NCI-H748 treated with DMSO at 0.1 percent for 48 hours (cell line): ENCODE data around the gene CASP10.
"Not testable (repeated sequence)": the region's sequence is repeated elsewhere in the genome, so short reads cannot be mapped to it uniquely, and the experiment has no call there.

Experiments used
- DNase-seq: peaks from one replicate; lab custom pipeline; 2025; lab: John Stamatoyannopoulos, UW

Gene CASP10, protein sequence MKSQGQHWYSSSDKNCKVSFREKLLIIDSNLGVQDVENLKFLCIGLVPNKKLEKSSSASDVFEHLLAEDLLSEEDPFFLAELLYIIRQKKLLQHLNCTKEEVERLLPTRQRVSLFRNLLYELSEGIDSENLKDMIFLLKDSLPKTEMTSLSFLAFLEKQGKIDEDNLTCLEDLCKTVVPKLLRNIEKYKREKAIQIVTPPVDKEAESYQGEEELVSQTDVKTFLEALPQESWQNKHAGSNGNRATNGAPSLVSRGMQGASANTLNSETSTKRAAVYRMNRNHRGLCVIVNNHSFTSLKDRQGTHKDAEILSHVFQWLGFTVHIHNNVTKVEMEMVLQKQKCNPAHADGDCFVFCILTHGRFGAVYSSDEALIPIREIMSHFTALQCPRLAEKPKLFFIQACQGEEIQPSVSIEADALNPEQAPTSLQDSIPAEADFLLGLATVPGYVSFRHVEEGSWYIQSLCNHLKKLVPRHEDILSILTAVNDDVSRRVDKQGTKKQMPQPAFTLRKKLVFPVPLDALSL

DNA sequence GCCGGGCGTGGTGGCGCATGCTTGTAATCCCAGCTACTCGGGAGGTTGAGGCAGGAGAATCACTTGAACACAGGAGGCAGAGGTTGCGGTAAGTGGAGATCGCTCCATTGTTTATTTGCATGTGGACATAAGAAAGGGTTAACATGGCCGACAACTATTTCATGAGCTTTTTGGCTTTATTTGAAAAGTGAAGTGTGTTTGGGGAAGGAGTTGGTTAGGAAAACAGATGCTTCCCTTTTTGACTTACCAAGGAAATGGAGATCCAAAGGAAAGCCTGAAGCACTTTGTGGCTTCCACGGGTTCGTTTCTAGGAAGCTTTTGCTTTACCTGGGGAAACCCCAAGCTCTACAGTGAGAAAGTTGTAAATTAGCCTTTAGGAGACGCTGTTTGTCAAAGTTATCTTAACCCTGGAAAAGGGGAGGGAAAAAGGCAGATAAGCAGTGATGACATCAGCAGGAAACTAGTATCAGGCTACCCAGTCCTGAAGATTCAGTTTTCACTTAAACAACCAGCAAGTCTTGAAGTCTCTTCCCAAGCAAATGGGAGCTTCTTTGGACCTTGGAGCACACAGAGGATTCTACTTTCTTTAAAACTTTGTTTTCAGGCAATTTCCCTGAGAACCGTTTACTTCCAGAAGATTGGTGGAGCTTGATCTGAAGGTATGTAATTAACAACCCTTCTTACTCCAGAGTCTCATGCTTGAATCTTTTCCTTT lies at the start of gene CASP10:
CASP10 (plus strand) TSS at position 492 of the 715 bp plus-strand sequence. CDS start 2,637 bp downstream, outside the sequence.
- DNase-seq: no peak

DNA sequence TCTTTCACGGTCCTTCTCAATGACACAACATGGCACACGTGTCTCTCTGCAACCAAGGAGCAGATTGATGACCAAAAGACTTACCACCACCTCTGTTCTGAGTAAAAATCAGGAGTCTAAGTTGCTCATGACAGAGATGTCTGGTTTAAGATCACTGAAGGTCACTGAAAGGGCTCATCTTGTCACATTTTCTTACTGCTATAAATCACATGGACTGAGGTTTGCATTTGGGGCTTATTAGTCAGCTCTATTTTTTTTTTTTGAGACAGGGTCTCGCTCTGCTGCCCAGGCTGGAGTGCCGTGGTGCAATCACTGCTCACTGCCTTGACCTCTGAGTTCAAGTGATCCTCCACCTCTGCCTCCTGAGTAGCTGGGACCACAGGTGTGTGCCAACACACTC lies 47.6 kb upstream of the CASP10 start:
- no peak for DNase-seq

DNA sequence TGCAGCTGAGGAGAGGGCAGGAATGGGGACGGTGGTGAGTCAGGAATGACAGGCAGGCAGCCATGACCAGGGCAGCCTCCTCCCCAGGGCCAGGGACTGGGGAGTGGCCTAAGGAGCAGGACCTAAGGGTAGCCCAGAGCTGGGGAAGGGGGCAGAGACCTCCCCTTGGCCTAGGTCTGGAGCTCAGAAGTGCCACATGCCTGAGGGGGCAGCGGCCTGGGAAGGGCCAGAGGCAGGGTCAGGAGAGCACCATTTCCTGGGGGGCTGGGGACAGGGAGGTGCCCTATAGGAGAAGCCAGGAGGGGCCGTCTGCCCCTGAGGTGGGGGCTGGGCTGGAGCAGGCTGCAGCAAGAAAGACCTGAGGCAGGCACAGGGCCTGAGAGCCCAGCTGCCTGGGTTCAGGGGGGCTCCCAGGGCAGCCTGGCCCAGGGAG lies 46.0 kb upstream of the CASP10 start:
- no peak for DNase-seq

DNA sequence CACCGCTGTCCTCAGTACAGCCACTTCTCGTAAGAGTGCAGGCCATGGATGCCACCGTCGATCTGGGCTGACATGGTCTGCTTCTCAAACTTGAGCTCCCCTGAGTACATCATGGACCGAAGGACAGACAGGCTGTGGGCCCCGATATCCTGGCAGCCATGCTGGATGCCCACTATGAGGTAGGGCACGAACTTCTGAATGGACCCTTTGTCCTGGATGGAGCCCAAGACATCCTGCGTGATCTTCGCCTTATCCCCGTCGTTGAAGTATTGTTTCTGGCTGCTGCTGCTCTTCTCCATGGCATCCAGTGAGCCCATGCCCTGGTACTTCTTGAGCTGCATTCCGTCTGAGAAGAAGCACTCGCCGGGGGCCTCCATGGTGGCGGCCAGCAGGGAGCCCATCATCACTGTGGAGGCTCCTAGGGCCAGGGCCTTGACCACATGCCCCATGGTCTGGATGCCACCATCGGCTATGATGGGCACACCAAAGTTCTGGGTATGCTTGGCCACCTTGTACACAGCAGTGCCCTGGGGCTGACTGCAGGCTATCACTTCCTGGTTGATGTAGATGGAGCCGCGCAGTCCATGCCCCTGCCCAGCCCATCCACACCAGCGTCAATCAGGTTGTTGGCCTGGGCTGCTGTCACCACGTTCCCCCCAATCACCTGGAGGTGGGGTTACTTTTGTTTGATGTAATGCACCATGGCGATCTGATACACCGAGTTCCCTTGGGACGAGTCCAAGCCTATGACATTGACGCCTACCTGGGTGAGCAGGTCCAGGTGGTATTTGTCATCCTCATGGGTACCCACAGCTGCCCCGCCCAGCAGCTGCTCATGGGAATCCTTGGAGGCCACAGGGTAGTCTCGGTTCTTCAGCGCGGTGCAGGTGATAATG lies 45.2 kb upstream of the CASP10 start:
- no peak for DNase-seq

DNA sequence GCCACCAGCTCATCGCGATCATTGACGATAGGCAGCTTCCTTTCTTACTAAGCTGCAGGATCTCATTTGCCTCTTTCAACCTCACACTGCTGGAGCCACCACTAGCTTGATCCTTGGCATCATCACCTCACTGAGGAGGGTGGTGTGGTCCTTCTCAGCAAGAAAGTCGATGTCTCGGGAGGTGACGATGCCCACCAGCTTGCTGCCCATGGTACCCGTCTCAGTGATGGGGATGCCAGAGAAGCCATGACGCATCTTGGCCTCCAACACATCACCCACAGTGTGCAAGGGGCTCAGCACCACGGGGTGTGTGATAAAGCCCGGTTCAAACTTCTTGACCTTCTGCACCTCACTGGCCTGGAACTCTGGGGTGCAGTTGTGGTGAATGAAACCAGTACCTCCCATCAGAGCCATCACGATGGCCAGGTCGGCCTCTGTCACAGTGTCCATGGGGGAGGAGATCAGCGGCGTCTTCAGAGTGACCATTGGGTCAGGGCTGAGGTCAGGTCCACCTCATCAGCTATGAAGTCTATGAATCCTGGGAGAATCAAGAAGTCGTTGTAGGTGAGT lies 44.5 kb upstream of the CASP10 start:
- DNase-seq: no peak

DNA sequence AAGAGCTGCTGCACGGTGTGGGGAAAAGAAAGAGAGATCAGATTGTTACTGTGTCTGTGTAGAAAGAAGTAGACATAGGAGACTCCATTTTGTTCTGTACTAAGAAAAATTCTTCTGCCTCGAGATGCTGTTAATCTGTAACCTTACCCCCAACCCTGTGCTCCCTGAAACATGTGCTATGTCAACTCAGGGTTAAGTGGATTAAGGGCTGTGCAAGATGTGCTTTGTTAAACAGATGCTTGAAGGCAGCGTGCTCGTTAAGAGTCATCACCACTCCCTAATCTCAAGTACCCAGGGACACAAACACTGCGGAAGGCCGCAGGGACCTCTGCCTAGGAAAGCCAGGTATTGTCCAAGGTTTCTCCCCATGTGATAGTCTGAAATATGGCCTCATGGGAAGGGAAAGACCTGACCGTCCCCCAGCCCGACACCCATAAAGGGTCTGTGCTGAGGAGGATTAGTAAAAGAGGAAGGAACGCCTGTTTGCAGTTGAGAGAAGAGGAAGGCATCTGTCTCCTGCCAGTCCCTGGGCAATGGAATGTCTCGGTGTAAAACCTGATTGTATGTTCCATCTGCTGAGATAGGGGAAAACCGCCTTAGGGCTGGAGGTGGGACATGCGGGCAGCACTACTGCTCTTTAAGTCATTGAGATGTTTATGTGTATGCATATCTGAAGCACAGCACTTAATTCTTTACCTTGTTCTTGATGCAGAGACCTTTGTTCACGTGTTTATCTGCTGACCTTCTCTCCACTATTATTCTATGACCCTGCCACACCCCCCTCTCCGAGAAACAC lies 43.8 kb upstream of the CASP10 start:
- DNase-seq: not testable (repeated sequence)

DNA sequence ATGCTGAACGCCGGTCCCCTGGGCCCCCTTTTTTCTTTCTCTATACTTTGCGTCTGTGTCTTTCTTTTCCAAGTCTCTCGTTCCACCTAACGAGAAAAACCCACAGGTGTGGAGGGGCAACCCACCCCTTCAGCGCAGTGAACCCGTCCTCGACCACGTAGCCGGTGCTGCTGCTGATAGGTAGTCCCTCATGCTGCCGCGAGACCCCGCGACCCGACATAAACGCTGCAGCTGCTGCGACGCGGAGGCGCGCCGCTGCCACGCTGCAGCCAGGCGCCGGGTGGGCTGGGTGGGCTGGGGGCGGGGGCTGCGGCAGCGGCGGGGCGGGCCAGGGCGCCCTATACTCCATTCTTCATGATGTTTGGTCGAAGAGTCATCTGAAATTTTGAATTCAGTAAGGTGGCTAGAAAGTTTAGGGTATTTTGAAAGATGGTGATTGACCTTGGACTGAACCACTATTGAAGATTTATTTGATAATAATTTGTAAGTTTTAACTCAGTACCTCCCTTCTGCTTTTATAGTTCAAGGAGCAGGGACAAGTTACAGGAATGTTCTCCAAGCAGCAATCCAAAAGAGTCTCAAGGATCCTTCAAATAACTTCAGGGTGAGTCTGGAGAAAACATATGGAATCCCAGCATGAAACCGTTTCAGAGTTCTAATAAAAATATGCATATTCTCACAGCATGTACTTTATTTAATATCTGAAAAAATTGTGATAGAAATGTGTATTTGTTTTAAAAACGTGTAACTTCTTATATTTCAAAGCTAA lies 42.9 kb upstream of the CASP10 start:
- no peak for DNase-seq

DNA sequence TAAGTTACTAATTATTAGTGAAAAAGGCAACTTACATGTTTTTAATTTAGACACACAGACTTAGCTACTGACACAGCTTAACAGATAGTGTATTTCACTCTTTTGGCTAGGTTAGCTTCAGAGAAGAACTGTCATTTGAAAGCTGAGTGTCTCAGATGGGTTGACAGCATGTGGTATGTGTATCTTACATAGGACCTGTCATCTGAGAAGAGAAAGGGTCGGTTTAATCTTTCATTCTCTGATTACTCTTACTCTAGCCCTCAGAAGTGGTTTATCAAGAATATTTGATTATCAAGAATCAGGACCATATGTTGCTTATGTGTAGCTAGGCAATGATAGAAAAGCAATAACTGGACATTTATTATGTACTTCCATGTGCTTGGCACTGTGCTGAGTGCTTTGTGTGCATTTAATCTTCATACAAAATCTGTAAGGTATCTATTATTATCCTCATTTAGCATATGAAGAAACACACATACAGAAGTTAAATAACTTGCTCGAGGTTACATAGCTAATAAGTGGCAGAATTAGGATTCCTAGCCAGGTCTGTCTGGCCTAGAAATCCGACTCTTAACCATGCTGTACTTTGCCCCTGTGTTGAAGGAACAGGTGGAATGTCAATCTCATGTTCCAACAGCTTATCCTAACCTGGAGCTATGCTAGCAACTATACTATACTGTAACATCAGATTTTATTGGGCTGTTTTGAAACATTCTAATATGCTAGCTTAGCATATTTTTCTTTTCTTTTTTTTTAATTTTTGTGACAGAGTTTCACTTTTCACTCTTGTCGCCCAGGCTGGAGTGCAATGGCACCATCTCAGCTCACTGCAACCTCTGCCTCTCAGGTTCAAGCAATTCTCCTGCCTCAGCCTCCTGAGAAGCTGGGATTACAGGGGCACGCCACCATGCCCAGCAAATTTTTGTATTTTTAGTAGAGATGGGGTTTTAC lies 38.6 kb upstream of the CASP10 start:
- DNase-seq: no peak

DNA sequence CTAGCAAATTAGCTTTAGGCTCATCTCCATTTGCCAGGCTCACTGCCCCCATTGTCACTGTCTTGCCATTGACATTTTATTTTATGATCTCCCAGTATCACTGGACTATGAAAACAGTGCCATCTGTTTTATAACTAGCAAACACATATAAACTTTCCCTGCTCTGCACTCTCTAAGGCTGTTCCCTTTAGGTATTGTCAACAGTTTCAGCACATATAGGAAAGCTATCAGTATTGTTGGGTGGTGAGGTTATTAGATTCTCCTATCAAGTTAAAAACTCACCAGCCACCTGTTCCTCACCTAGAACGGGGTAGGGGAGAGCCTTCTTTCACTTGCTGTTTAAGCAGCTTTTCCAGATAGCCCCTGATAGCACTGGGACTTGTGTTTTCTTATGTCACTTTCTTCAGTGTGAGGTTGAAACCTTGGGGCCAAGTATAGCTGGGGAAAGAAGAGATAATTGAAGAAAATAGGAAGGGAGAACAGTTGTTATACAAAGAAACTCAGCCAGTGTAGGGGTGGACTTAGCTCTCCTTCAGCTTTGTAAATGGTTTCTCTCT lies 34.4 kb upstream of the CASP10 start:
- no peak for DNase-seq

DNA sequence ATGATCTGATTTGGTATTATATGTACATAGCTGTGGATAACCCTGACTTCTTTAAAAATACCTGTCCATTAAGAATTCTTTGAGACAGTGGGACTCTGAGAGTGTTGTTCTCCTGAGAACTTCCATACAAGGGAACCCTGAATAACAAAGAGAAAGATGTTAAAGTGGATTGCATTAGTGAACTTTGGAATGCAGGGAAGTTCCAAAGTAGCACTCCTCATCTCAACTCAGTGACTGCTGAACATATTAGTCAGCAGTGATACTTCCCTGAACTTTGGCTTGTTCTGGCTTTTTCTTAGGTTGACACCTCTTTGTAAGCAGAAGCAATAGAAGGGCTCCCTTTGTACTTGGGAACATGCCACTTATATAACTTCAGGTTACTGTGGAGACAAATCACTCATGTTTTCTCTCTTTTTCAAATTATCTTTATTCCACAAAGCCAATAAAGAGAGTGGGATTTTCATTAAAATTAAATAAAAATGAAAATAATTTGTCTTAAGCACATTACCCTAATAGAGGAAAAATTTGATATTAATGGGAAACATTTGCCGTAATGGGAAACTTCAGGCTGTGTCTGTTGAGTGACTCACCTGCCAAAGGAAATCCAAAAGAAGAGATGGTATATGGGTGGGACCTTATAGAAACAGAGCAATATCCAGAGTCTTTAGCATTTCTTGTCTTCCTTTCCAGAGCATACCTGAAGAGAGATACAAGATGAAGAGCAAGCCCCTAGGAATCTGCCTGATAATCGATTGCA lies 33.7 kb upstream of the CASP10 start:
- no peak for DNase-seq

DNA sequence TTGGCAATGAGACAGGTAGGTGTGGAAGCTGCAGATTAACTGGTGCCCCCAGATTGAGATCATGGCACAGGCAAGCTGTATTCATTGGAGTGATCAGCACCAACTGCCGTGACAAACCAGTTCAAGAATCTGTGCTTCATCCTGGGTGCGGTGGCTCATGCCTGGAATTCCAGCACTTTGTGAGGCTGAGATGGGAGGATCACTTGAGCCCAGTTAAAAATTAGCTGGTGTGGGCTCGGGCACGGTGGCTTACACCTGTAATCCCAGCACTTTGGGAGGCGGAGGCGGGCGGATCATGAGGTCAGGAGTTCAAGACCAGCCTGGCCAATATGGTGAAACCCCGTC lies 33.1 kb upstream of the CASP10 start:
- DNase-seq: not testable (repeated sequence)

DNA sequence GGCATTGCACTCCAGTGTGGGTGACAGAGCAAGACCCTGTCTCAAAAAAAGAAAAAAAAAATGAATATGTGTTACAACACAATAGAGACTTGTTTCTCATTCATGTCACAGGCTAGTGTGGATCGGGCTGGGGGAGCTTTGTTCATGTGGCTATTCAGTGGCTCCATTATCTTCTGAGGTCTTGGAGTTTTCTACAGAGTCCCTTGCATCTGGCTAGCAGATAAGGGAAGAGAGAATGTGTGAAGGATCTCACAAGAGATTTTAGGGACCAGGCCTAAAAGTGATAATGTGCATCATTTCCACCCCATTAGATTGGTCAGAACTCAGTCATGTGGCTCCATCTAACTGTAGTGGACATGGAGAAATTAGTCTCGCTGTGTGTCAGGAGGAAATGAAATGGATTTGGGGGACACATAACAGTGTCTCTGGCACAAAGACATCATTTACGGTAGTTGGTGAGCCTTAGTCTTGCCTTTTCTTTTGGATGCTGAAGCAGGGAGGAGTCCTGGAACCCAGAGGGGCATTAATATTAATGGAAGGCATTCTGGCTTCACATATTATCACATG lies 32.4 kb upstream of the CASP10 start:
- DNase-seq: no peak

DNA sequence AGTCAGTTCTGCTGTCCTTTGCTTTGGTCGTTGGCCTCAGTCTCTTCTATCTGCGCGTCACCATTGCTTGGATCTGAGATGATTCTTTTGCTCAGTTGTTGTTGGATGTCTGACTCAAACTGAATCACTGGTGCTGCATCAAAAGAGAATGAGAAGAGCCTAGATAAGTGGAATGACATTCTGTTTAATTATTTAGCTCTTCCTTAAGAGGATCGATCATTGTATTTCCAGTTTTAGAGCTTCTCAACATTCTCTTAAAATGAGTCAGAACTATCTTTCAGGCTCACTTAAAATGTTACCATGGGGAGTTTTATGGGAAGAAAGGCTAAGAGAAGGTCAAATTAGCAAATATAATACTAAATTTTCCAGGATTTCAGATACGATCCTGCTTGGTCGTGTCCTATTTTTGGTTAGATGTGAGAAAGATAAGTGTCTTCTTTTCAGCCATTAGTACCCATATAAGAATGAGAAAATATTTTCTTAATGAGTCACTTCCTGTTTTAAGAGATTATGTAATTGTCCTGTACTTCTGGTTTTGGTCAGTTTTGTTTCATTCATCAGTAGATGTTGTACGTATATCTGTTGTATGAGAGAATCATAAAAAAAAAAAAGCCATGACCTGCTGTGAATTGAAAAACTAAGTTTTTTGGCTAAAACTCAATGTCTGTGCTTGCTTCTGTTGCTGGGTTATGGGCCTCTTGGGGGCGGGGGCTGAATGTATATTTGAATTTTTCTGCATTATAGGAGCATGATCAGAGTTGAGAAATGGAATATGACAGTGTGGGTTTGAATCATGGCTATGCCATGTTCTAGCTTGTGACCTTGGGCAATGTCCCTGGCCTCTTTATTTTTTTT lies 31.6 kb upstream of the CASP10 start:
- DNase-seq: no peak

DNA sequence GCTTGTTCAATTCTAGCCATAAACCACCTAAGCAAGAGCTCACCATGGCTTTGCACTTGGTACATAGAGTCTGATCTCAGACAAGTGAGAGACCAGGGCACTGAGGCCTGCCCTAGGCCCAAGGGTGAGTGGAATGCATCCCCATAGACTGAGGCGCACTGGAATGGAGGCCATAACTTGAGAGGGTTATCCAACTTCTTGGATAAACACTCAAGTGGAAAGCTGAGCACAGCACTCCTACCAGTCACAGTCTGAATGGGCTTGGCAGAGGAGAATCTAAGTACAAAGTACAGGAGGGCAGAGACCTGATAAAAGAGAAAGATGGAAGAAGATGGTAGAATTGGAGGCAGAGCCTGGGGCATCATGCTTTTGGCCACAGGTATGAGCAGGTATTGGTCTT lies 30.4 kb upstream of the CASP10 start:
- DNase-seq: no peak

DNA sequence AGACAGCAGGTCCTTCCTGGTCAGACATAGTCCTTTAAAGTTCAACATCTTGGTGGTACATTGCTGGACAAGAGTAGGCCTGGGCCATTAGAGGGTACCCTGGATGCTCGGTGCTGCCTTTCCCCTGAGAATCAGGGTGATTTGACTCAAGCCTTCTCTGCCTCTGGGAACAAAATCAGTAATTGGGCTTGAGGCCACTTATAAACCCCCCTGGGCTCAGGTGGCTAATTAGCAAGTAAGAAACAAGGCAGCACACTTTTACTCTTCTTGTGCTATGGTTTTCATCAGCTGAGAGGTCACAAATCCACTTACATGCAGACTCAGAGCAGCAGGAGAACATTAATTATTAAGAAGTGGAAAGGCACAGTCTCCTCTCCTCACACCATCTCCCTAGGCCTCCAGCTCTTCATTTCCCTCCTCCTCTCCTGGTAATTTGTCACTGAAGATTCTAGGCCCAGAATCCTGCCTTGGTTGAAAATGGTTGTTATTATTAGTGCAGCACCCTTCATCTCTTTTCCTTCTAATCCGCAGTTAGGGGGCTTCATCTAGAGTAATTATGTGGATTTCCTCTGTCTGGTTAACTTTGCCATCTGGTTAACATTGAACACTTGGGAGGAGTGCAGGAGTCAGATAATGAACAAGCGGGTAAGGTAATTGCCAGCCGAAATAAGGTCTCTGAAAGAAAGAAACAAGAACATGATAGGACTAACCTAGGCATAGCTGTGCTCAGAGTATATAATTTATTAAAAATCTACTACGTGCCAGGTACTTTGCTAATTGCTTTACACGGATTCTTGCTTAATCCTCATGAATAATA lies 29.7 kb upstream of the CASP10 start:
- no peak for DNase-seq
